ENCODE measurements around the gene SDCBP2.

Gene SDCBP2

DNA sequence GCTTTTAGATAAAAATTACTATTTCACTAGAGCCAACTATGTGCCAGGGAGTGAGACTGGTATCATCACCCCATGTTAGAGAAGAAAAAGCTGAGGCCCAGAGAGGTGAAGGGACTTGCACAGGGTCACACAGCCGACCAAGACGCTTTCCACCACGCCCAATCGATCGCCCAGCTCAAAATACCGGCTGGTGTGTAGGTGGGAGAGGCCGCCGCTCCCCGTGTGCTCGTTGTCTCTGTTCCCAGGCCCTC is 63.1 kb downstream of the SDCBP2 start:
- no peak overlapping the region; the same call in 1 of the 2 replicates for H3K4me3 ChIP-seq (ENCODE audit: low read depth, low read length)
- no peak for TF ChIP-seq CTCF (IDR thresholded peaks at IDR 0.05; ENCODE audit: low read depth, low read length, missing control alignments)
- no peak for DNase-seq (ENCODE audit: low read depth)

GRCh38 chr20:1265226-1265915 is 63.6 kb downstream of the SDCBP2 start:
- no peak overlapping the region for H3K4me3 ChIP-seq (ENCODE audit: low read depth, low read length)
- TF ChIP-seq CTCF (IDR thresholded peaks at IDR 0.05; ENCODE audit: low read depth, low read length, missing control alignments): no peak
- DNase-seq (ENCODE audit: low read depth): no peak

- no peak for DNase-seq (ENCODE audit: low read depth)
- TF ChIP-seq CTCF (IDR thresholded peaks at IDR 0.05; ENCODE audit: low read depth, low read length, missing control alignments): no peak
- H3K4me3 ChIP-seq (ENCODE audit: low read depth, low read length): no peak overlapping the region
These were observed 64.2 kb downstream of the SDCBP2 start for GRCh38 chr20:1264727-1265126.

- H3K4me3 ChIP-seq (ENCODE audit: low read depth, low read length): no peak overlapping the region
- no peak for DNase-seq (ENCODE audit: low read depth)
- TF ChIP-seq CTCF (IDR thresholded peaks at IDR 0.05; ENCODE audit: low read depth, low read length, missing control alignments): no peak
These were observed 65.1 kb downstream of the SDCBP2 start for GRCh38 chr20:1263853-1264252.
